AG10803 (cell line): ENCODE results near the gene CRTC1.
"Not testable (repeated sequence)": the region's sequence is repeated elsewhere in the genome, so short reads cannot be mapped to it uniquely, and the experiment has no call there.

Experiments used
- DNase-seq: peaks from one replicate; pipeline ENCODE4 v3.0.0; 2010; ENCODE audit warnings: low read depth
- H3K4me3 ChIP-seq: 2 replicates; pipeline ENCODE4 v1.5.1; 2011; ENCODE audit warnings: mild to moderate bottlenecking, low read length, control low read depth
- TF ChIP-seq, protein P1 (sequence below): conservative IDR thresholded peaks from 2 replicates; pipeline ENCODE4 v1.5.1; 2011; ENCODE audit warnings: mild to moderate bottlenecking, low read length, control low read depth, inconsistent platforms

The CRTC1 gene

DNA sequence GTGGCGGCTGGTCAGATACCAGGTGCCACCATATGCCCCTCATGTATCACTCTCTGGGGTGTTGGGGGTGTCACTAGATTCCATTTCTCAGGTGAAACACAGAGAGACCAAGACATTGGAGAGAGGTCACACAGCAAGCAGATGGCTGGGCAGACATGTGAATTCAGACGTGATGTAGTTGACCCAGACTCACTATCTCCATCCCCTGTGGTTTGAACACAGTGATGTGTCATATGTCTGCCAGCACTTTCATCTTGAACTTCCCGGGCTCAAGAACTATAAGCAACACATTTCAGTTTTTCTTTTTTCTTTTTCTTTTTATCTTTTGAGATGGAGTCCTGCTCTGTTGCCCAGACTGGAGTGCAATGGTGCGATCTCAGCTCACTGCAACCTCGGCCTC, 132.2 kb downstream of the CRTC1 start:
- no peak for DNase-seq
- TF ChIP-seq, protein P1, sequence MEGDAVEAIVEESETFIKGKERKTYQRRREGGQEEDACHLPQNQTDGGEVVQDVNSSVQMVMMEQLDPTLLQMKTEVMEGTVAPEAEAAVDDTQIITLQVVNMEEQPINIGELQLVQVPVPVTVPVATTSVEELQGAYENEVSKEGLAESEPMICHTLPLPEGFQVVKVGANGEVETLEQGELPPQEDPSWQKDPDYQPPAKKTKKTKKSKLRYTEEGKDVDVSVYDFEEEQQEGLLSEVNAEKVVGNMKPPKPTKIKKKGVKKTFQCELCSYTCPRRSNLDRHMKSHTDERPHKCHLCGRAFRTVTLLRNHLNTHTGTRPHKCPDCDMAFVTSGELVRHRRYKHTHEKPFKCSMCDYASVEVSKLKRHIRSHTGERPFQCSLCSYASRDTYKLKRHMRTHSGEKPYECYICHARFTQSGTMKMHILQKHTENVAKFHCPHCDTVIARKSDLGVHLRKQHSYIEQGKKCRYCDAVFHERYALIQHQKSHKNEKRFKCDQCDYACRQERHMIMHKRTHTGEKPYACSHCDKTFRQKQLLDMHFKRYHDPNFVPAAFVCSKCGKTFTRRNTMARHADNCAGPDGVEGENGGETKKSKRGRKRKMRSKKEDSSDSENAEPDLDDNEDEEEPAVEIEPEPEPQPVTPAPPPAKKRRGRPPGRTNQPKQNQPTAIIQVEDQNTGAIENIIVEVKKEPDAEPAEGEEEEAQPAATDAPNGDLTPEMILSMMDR: no peak
- no peak overlapping the region for H3K4me3 ChIP-seq

DNA sequence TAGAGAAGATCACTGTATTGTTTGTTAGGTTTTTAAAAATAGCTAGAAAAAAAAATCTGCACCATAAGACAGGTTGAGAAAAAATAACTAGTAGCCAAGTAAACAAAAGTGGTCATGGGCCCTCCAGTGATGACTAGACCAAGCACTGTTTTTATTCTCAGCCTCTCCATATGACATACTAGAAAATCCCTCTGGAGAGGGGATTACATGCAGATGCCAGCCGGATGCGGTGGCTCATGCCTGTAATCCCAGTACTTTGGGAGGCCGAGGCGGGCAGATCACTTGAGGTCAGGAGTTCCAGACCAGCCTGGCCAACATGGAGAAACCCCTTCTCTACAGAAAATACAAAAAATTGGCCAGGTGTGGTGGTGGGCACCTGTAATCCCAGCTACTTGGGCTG, 133.2 kb downstream of the CRTC1 start:
- DNase-seq, H3K4me3 ChIP-seq: not testable (repeated sequence)

DNA sequence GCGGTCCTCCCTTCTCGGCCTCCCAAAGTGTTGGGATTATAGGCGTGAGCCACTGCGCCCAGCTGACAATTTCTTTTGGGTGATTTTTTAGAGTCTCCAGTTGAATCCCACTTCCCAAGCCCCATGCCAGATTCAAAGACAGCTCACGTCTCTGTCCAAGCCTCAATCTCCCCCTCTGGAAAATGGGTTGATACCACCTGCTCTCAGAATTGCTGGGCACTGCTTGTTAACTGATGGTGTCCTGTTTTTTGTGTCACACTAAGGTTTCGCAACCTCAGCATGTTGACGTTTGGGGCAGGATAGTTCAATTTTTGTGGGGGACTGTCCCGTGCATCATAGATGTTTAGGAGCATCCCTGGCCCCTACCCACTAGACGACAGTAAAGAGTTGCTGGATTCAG, 134.1 kb downstream of the CRTC1 start:
- no peak overlapping the region for H3K4me3 ChIP-seq
- DNase-seq: no peak
- TF ChIP-seq, protein P1: no peak

DNA sequence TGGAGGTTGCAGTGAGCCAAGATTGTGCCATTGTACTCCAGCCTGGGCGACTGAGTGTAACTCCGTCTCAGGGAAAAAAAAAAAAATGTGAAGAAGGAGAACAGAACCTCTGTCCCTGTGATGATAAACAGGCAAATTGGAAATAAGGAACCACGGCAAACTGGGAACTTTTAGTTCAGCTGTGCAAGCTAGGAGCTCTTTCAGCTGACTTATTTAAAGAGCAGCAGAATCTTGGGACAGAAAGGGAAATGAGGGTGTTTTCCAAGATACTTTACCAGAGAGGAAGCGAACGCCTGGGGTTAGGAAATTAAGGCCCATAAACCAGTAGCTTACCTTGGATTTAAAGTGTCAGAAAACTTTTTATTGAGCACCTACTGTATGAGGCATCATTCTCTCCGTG, 145.3 kb downstream of the CRTC1 start:
- DNase-seq: no peak
- TF ChIP-seq, protein P1: no peak
- no peak overlapping the region for H3K4me3 ChIP-seq

DNA sequence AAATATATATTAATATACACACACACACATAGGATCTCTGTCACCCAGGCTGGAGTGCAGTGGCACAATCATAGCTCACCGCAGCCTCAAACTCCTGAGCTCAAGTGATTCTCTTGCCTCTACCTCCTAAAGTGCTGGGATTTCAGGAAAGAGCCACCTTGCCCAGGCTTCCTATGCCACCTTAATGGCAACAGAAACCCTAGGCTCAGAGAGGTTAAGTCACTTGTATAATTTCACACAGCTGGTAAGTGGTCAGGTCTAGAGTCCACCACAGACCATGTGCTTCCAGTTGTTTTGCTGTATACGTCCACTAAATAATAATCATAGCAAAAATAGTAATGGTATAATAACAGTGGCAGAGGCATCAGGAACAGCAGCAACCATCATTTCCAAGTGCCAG, 147.0 kb downstream of the CRTC1 start:
- no peak overlapping the region for H3K4me3 ChIP-seq
- no peak for DNase-seq
- TF ChIP-seq, protein P1: no peak

DNA sequence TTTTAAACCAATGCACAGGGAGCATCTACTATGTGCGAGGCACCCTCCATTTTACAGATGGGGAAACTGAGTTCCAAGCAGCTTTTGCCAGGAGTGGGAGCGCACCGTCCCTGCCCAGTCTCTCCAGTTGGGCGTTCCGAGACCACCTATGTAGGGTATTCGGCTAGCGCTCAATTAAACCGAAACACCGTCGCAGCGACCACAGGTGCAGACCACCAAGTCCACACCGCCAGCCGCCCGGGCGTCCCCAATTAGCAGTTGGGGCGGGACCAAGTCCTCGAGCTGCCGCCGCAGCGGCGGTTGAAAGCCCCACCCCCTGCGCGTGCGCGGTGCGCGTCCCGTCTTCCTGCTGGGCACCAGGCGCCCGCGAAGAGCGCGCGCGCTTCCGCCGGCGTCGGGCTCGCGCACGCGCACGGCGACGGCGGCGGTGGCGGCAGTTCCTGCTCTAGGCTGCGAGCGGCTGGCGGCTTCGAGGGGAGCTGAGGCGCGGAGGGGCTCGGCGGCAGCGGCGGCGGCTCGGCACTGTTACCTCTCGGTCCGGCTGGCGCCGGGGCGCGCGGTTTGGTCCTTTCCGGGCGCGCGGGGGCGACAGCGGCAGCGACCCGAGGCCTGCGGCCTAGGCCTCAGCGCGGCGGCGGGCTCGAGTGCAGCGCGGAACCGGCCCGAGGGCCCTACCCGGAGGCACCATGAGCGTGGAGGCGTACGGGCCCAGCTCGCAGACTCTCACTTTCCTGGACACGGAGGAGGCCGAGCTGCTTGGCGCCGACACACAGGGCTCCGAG, 148.2 kb downstream of the CRTC1 start, which contains the start of gene UPF1:
Gene UPF1 (plus strand): TSS at position 436 of the 782 bp plus-strand sequence. CDS start 251 bp downstream, at position 687.
- peak within 1 kb of the TSS; percentile 86 for H3K4me3 ChIP-seq
- TF ChIP-seq, protein P1: no peak
- DNase-seq: peak; percentile 88
